ENCODE results near the gene ENTHD1. TPM values are rescaled to one million over a fixed set of nuclear protein-coding genes. Genes with fewer than 3 reads are reported as not detected.

ENTHD1 gene
- total and polyA plus RNA-seq, 10 of the 15 experiments (the other 5 are each of a cell fraction or from before 2014, with no cell fraction given), result 0.09 to 0.52 (median 0.21) TPM; not detected in 1

DNA sequence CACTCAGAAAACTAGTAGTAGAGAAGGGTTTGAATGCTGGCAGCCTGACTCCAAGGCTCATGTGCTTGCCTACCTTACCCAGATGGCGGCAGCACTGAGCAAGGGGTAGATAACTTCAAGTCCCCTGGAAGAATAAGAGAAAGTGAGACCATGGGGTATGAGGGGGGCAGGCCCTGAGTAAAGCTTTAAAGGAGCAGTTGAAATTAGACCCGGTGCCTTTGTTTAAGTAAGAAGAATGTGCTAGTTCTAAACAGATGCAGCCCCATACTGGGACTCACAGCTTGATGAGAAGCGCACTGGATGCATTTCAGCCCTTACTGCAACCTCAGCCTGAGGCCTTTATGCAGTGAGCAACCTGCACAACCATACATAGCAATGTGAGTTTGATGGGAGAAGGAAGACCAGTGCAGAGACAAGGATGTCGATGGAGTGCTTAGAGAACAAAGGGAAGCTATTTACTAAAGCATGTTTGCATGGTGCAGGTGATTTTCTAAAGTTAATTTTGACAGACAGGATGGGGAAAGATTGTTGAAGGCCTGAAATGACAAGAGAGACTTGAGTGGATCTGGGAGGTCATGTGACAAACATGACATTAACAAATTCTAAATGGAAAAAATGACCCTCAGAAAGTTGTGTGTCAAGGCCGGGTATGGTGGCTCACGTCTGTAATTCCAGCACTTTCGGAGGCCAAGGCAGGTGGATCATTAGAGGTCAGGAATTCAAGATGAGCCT is 39.5 kb upstream of the ENTHD1 start (continued):
- TF ChIP-seq SMC3 (IDR thresholded peaks at IDR 0.05; ENCODE audit: borderline replicate concordance, low read length), result peak; percentile 61
- TF ChIP-seq YY1 (IDR thresholded peaks at IDR 0.05; ENCODE audit: low read depth, low read length), result peak; percentile 62; the same call in 1 of the 2 replicates
- TF ChIP-seq, protein P1, sequence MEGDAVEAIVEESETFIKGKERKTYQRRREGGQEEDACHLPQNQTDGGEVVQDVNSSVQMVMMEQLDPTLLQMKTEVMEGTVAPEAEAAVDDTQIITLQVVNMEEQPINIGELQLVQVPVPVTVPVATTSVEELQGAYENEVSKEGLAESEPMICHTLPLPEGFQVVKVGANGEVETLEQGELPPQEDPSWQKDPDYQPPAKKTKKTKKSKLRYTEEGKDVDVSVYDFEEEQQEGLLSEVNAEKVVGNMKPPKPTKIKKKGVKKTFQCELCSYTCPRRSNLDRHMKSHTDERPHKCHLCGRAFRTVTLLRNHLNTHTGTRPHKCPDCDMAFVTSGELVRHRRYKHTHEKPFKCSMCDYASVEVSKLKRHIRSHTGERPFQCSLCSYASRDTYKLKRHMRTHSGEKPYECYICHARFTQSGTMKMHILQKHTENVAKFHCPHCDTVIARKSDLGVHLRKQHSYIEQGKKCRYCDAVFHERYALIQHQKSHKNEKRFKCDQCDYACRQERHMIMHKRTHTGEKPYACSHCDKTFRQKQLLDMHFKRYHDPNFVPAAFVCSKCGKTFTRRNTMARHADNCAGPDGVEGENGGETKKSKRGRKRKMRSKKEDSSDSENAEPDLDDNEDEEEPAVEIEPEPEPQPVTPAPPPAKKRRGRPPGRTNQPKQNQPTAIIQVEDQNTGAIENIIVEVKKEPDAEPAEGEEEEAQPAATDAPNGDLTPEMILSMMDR (IDR thresholded peaks at IDR 0.05 in 2 of 3, conservative IDR thresholded peaks at IDR 0.05 in 1 of 3; ENCODE audit: control insufficient read depth in 2 of 3, extremely low read depth in 1 of 3, insufficient read depth in 1 of 3, low read depth in 3 of 3, low read length in 3 of 3), result peak; percentile 56 to 91 (median 84)
- no peak for TF ChIP-seq MTA2 (IDR thresholded peaks at IDR 0.05; ENCODE audit: low read depth)
- TF ChIP-seq RELA (IDR thresholded peaks at IDR 0.05; ENCODE audit: borderline replicate concordance, partially characterized antibody), result no peak
- TF ChIP-seq RBBP5 (conservative IDR thresholded peaks at IDR 0.05), result no peak
- TF ChIP-seq KLF5 (IDR thresholded peaks at IDR 0.05; ENCODE audit: partially characterized antibody), result no peak
- no peak for TF ChIP-seq EGR1 (IDR thresholded peaks at IDR 0.05; ENCODE audit: borderline replicate concordance in 1 of 2, low read depth in 2 of 2, low read length in 2 of 2)
- TF ChIP-seq TAF1 (IDR thresholded peaks at IDR 0.05; ENCODE audit: borderline replicate concordance, low read depth, low read length), result no peak
- TF ChIP-seq, protein P2, sequence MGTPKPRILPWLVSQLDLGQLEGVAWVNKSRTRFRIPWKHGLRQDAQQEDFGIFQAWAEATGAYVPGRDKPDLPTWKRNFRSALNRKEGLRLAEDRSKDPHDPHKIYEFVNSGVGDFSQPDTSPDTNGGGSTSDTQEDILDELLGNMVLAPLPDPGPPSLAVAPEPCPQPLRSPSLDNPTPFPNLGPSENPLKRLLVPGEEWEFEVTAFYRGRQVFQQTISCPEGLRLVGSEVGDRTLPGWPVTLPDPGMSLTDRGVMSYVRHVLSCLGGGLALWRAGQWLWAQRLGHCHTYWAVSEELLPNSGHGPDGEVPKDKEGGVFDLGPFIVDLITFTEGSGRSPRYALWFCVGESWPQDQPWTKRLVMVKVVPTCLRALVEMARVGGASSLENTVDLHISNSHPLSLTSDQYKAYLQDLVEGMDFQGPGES (IDR thresholded peaks at IDR 0.05), result 0 out of 2 replicates have a peak, but pooled peaks have one; percentile 19
- TF ChIP-seq TARDBP (IDR thresholded peaks at IDR 0.05; ENCODE audit: borderline replicate concordance), result no peak
- TF ChIP-seq, protein P3, sequence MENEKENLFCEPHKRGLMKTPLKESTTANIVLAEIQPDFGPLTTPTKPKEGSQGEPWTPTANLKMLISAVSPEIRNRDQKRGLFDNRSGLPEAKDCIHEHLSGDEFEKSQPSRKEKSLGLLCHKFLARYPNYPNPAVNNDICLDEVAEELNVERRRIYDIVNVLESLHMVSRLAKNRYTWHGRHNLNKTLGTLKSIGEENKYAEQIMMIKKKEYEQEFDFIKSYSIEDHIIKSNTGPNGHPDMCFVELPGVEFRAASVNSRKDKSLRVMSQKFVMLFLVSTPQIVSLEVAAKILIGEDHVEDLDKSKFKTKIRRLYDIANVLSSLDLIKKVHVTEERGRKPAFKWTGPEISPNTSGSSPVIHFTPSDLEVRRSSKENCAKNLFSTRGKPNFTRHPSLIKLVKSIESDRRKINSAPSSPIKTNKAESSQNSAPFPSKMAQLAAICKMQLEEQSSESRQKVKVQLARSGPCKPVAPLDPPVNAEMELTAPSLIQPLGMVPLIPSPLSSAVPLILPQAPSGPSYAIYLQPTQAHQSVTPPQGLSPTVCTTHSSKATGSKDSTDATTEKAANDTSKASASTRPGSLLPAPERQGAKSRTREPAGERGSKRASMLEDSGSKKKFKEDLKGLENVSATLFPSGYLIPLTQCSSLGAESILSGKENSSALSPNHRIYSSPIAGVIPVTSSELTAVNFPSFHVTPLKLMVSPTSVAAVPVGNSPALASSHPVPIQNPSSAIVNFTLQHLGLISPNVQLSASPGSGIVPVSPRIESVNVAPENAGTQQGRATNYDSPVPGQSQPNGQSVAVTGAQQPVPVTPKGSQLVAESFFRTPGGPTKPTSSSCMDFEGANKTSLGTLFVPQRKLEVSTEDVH (IDR thresholded peaks at IDR 0.05; ENCODE audit: low read depth, partially characterized antibody), result no peak
- TF ChIP-seq RUNX3 (IDR thresholded peaks at IDR 0.05; ENCODE audit: low read length), result peak; percentile 19; the same call in 1 of the 2 replicates
- TF ChIP-seq RAD51 (IDR thresholded peaks at IDR 0.05), result peak; percentile 43; the same call in 1 of the 2 replicates
- TF ChIP-seq, protein P4, sequence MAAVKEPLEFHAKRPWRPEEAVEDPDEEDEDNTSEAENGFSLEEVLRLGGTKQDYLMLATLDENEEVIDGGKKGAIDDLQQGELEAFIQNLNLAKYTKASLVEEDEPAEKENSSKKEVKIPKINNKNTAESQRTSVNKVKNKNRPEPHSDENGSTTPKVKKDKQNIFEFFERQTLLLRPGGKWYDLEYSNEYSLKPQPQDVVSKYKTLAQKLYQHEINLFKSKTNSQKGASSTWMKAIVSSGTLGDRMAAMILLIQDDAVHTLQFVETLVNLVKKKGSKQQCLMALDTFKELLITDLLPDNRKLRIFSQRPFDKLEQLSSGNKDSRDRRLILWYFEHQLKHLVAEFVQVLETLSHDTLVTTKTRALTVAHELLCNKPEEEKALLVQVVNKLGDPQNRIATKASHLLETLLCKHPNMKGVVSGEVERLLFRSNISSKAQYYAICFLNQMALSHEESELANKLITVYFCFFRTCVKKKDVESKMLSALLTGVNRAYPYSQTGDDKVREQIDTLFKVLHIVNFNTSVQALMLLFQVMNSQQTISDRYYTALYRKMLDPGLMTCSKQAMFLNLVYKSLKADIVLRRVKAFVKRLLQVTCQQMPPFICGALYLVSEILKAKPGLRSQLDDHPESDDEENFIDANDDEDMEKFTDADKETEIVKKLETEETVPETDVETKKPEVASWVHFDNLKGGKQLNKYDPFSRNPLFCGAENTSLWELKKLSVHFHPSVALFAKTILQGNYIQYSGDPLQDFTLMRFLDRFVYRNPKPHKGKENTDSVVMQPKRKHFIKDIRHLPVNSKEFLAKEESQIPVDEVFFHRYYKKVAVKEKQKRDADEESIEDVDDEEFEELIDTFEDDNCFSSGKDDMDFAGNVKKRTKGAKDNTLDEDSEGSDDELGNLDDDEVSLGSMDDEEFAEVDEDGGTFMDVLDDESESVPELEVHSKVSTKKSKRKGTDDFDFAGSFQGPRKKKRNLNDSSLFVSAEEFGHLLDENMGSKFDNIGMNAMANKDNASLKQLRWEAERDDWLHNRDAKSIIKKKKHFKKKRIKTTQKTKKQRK (IDR thresholded peaks at IDR 0.05; ENCODE audit: low read depth, low read length), result no peak

Data from GM12878 (cell line).